Astrocyte (in vitro differentiated cells and primary cell): ENCODE measurements around the gene NLE1.

Experiments
- EZH2 ChIP-seq: IDR thresholded peaks from 2 replicates; pipeline ENCODE4 v1.6.1; 2012; ENCODE audit warnings: mild to moderate bottlenecking, low read length, inconsistent platforms; ENCODE audit not compliant: insufficient read depth
- TF ChIP-seq, protein P1 (sequence below): IDR thresholded peaks from 2 replicates; pipeline ENCODE4 v1.5.1; 2011; ENCODE audit warnings: low read depth, mild to moderate bottlenecking, inconsistent platforms, low read length, moderate library complexity; ENCODE audit not compliant: insufficient read depth

DNA sequence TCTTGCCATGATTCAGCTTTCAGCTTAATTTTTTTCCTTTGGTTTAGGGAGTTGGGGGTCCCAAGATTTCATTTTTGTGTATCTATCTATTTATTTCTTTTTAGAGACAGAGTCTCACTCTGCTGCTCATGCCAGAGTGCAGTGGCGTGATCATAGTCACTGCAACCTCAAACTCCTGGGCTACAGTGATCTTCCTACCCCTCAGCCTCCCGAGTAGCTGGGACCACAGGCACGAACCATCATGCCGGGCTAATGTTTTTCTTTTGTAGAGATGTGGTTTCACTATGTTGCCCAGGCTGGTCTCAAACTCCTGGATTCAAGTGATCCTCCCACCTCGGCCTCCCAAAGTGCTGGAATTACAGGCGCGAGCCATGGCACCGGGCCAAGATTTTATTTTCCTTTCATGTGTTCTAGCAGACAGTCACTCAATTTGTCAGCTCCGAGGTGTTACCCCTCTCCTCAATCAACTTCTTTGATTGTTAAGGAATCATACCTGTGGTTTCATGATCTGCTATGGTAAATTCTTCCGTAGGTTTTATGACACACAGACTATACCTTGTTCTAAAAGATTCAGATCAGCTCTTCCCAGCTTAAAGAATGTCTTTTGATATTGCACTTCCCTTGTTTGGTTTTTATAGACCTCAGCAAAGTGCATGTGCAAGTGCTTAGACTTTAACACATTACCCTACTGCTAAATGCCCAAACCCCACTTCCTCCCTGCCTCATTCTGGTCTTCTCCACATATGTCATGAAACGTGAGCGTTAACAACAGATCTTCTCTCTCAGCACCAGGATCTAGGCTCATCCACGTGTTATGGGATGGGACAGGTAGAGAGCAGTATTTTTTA is 18.5 kb upstream of the NLE1 start:
- TF ChIP-seq, protein P1, sequence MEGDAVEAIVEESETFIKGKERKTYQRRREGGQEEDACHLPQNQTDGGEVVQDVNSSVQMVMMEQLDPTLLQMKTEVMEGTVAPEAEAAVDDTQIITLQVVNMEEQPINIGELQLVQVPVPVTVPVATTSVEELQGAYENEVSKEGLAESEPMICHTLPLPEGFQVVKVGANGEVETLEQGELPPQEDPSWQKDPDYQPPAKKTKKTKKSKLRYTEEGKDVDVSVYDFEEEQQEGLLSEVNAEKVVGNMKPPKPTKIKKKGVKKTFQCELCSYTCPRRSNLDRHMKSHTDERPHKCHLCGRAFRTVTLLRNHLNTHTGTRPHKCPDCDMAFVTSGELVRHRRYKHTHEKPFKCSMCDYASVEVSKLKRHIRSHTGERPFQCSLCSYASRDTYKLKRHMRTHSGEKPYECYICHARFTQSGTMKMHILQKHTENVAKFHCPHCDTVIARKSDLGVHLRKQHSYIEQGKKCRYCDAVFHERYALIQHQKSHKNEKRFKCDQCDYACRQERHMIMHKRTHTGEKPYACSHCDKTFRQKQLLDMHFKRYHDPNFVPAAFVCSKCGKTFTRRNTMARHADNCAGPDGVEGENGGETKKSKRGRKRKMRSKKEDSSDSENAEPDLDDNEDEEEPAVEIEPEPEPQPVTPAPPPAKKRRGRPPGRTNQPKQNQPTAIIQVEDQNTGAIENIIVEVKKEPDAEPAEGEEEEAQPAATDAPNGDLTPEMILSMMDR, result no peak
- no peak for TF ChIP-seq EZH2
